Measurements from ENCODE around the gene ANKRD23. TPM values are rescaled to one million over a fixed set of nuclear protein-coding genes. Genes with fewer than 3 reads are reported as not detected.

The ANKRD23 gene
- total RNA-seq, 1 donor from 2014 or later: 8.8 TPM

DNA sequence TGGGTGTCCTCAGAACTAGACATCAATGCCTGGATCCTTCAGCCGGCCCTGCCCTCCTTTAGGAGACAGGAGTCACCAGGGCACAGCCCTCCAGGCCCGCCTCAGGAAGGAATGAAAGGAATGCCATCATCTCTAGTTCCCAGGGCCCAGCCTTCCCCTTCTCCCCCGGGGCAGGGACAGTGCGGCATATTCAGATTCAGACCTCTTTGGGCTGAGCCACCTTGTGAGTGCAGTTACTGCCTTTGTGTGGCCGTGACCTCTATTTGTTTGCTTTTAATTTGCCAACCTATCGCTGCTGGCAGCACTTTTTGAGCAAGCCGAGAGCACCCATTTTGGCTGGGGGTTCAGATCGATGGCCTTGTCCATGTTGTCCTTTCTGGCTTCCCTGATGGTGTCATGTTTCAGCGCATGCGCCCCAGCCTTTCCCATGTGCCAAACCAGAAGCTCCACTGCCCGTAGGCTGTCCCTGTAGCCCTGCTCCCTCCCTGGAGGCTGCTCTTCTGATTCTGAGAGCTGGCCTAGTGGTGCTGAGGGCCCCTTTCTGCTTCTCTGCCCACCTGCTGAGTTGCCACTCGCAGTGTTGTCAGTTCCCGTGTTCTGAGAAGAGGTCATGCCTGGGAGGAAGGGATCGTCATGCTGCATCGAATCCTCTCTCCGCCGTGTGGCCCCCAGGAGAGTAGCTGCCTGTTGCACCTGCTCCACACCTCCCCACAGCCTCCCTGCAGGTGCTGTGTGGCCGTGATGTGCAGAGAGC is 10.9 kb downstream of the ANKRD23 start:
- Mint-ChIP-seq H3K4me3 (no peak overlapping the region), H3K9me3 (no peaks in the 10 kb centered on the region), H3K4me1 (ENCODE audit: low read depth) (peaks cover 4% of the 10 kb centered on the region), H3K36me3 (ENCODE audit: low read depth) (peaks cover 27% of the 10 kb centered on the region), H3K27me3 (ENCODE audit: insufficient read depth) (no peaks in the 10 kb centered on the region), H3K27ac (no peak overlapping the region)
- no peak for DNase-seq (ENCODE audit: low spot score)
- intact Hi-C loops (cut with micrococcal nuclease): no loop called here

- Mint-ChIP-seq H3K27me3 (ENCODE audit: insufficient read depth) (no peaks in the 10 kb centered on the region), H3K36me3 (ENCODE audit: low read depth) (peaks cover 27% of the 10 kb centered on the region), H3K9me3 (no peaks in the 10 kb centered on the region), H3K4me1 (ENCODE audit: low read depth) (peaks cover 4% of the 10 kb centered on the region), H3K27ac (no peak overlapping the region), H3K4me3 (no peak overlapping the region)
- intact Hi-C loops (cut with micrococcal nuclease): no loop called here
- no peak for DNase-seq (ENCODE audit: low spot score)
Measured at GRCh38 chr2:96832408-96832753, 11.4 kb downstream of the ANKRD23 start.

DNA sequence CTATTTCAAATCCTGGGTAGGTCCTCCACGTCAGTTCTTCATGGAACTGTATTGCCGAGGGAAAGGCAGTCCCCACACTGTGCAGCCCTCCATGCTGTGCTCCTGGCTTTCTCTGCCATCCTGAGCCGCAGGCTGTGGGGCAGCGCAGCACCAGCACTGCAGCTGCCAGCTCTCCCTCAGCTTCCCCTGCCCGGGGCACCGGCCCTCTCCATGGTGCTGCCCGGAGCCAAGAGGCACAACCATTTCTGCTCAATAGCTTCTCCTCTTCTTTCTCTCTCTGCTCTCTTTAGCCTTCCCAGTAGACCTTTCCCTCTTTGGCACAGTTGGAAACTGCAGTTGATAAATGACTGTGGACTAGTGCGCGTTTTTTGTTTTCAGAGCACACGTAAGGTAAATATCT is 12.1 kb downstream of the ANKRD23 start:
- H3K4me3 Mint-ChIP-seq: no peak overlapping the region
- no peaks in the 10 kb centered on the region for H3K27me3 Mint-ChIP-seq (ENCODE audit: insufficient read depth)
- H3K27ac Mint-ChIP-seq: no peak overlapping the region
- intact Hi-C loops (cut with micrococcal nuclease): no loop called here
- no peak for DNase-seq (ENCODE audit: low spot score)
- H3K4me1 Mint-ChIP-seq (ENCODE audit: low read depth): peaks cover 4% of the 10 kb centered on the region
- H3K36me3 Mint-ChIP-seq (ENCODE audit: low read depth): peaks cover 27% of the 10 kb centered on the region
- H3K9me3 Mint-ChIP-seq: no peaks in the 10 kb centered on the region

DNA sequence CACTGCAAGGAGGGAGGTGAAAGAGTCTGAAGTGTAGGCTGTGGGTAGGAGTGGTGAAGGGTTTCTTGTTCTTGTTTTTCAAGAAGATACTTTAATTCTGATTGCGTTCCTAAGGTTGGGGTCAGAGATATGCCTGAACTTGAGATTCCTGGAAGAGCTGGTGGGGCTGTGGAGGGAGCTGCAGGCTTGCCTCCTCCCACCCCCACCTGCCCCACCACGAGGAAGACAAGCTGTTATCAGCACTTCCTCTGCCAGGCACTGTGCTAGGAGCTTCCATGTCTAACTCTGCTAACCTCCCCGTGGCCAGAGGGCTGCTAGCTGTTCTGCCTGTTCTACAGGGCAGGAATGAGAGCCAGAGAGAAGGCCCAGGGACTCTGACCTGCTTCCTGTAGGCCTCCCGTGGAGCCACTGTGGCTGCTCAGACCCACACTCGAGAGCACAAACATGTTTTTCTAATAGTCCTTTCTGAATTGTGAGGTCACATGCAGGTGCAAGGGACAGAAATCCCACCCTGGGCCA is 13.7 kb downstream of the ANKRD23 start:
- H3K27ac Mint-ChIP-seq: peak overlapping the region; percentile 40
- intact Hi-C loops (cut with micrococcal nuclease): no loop called here
- no peak overlapping the region for H3K4me3 Mint-ChIP-seq
- no peaks in the 10 kb centered on the region for H3K27me3 Mint-ChIP-seq (ENCODE audit: insufficient read depth)
- H3K36me3 Mint-ChIP-seq (ENCODE audit: low read depth): peaks cover 33% of the 10 kb centered on the region
- H3K4me1 Mint-ChIP-seq (ENCODE audit: low read depth): peaks cover 4% of the 10 kb centered on the region
- DNase-seq (ENCODE audit: low spot score): no peak
- H3K9me3 Mint-ChIP-seq: no peaks in the 10 kb centered on the region

GRCh38 chr2:96828874-96829273 is 14.9 kb downstream of the ANKRD23 start:
- Mint-ChIP-seq H3K4me3 (no peak overlapping the region), H3K9me3 (no peaks in the 10 kb centered on the region), H3K36me3 (ENCODE audit: low read depth) (peaks cover 33% of the 10 kb centered on the region), H3K27me3 (ENCODE audit: insufficient read depth) (no peaks in the 10 kb centered on the region), H3K27ac (no peak overlapping the region), H3K4me1 (ENCODE audit: low read depth) (peaks cover 4% of the 10 kb centered on the region)
- intact Hi-C loops (cut with micrococcal nuclease): no loop called here
- no peak for DNase-seq (ENCODE audit: low spot score)

GRCh38 chr2:96828436-96828835 is 15.4 kb downstream of the ANKRD23 start:
- Mint-ChIP-seq H3K36me3 (ENCODE audit: low read depth) (peaks cover 32% of the 10 kb centered on the region), H3K9me3 (no peaks in the 10 kb centered on the region), H3K4me3 (no peak overlapping the region), H3K4me1 (ENCODE audit: low read depth) (peaks cover 4% of the 10 kb centered on the region), H3K27me3 (ENCODE audit: insufficient read depth) (no peaks in the 10 kb centered on the region), H3K27ac (no peak overlapping the region)
- intact Hi-C loops (cut with micrococcal nuclease): no loop called here
- no peak for DNase-seq (ENCODE audit: low spot score)

DNA sequence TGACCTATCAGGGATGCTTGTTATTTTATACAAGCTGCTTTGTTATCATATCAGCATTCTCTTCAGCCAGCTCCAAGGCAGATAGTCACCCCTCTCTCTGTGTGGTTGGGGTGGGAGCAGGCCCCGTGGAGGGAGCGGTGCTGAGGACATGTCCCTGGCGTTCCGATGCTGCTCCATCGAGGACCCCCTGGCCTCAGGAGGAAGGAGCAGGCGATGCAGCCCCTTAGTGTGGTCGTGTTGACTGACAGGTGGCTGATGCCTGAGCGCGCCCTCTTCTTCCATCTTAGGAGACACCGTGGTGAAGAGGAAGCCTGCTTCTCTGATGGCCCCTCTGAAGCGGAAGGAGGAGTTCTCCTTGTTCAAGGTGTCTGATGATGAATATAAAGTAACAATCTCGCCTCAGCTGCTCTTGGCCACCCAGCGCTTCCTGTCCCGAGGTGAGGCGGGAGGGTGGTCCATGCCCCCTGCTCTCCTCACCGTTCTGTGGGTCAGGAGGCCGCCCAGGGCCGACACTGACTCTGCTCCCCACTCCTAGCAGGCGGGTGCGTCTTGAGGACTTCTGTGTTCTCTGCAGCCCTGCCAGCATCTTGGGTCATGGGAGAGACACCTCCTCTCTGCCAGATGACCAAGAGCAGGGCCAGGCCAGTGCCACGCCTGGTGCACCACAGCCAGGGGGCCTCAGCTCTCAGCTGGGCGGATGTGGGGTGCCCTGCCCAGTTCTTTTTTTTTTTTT is 17.1 kb downstream of the ANKRD23 start:
- DNase-seq (ENCODE audit: low spot score): no peak
- no peaks in the 10 kb centered on the region for H3K27me3 Mint-ChIP-seq (ENCODE audit: insufficient read depth)
- peaks cover 4% of the 10 kb centered on the region for H3K4me1 Mint-ChIP-seq (ENCODE audit: low read depth)
- H3K9me3 Mint-ChIP-seq: no peaks in the 10 kb centered on the region
- H3K4me3 Mint-ChIP-seq: no peak overlapping the region
- peaks cover 27% of the 10 kb centered on the region for H3K36me3 Mint-ChIP-seq (ENCODE audit: low read depth)
- no peak overlapping the region for H3K27ac Mint-ChIP-seq
- intact Hi-C loops (cut with micrococcal nuclease): no loop called here

GRCh38 chr2:96825057-96825456 is 18.8 kb downstream of the ANKRD23 start:
- H3K9me3 Mint-ChIP-seq: no peaks in the 10 kb centered on the region
- no peak overlapping the region for H3K4me3 Mint-ChIP-seq
- peaks cover 31% of the 10 kb centered on the region for H3K36me3 Mint-ChIP-seq (ENCODE audit: low read depth)
- DNase-seq (ENCODE audit: low spot score): no peak
- no peaks in the 10 kb centered on the region for H3K27me3 Mint-ChIP-seq (ENCODE audit: insufficient read depth)
- H3K4me1 Mint-ChIP-seq (ENCODE audit: low read depth): peaks cover 19% of the 10 kb centered on the region
- intact Hi-C loops (cut with micrococcal nuclease): no loop called here
- no peak overlapping the region for H3K27ac Mint-ChIP-seq

- H3K27ac Mint-ChIP-seq: no peak overlapping the region
Measured at GRCh38 chr2:96824079-96824870, 19.5 kb downstream of the ANKRD23 start.

GRCh38 chr2:96823198-96823597 is 20.6 kb downstream of the ANKRD23 start:
- no peak for DNase-seq (ENCODE audit: low spot score)
- H3K27me3 Mint-ChIP-seq (ENCODE audit: insufficient read depth): no peaks in the 10 kb centered on the region
- H3K4me1 Mint-ChIP-seq (ENCODE audit: low read depth): peaks cover 33% of the 10 kb centered on the region
- H3K9me3 Mint-ChIP-seq: no peaks in the 10 kb centered on the region
- no peak overlapping the region for H3K27ac Mint-ChIP-seq
- intact Hi-C loops (cut with micrococcal nuclease): loop anchor here (2.0 kb wide), 1 partner anchor 16 kb away; no protein-coding TSS in a partner anchor
- H3K36me3 Mint-ChIP-seq (ENCODE audit: low read depth): peaks cover 30% of the 10 kb centered on the region
- H3K4me3 Mint-ChIP-seq: no peak overlapping the region

More at GRCh38 chr2:96824079-96824870, 19.5 kb downstream of the ANKRD23 start:
- H3K27me3 Mint-ChIP-seq (ENCODE audit: insufficient read depth): no peaks in the 10 kb centered on the region
- peaks cover 31% of the 10 kb centered on the region for H3K36me3 Mint-ChIP-seq (ENCODE audit: low read depth)
- H3K4me3 Mint-ChIP-seq: no peak overlapping the region
- intact Hi-C loops (cut with micrococcal nuclease): no loop called here
- no peaks in the 10 kb centered on the region for H3K9me3 Mint-ChIP-seq
- H3K4me1 Mint-ChIP-seq (ENCODE audit: low read depth): peaks cover 23% of the 10 kb centered on the region
- no peak for DNase-seq (ENCODE audit: low spot score)

DNA sequence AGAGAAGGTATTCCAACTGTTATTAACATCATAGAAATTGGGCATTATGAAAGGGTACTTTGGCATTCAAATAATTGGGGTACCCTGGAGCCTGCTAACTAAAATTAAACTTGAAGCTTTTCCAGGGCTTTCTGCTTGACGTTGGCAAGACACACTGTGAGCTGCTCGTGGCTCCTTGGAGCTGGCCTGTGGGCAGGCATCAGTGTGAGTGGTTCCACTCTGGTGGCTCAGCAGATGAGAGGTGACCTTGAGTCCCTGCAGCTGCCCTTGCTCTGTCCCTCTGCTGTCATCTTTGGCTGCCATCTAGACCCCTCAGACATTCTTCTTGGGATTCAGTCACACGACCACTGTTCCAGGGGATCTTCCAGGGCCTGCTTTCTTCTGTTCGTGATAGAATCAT is 21.0 kb downstream of the ANKRD23 start:
- Mint-ChIP-seq H3K4me1 (ENCODE audit: low read depth) (peaks cover 37% of the 10 kb centered on the region), H3K27me3 (ENCODE audit: insufficient read depth) (no peaks in the 10 kb centered on the region), H3K36me3 (ENCODE audit: low read depth) (peaks cover 33% of the 10 kb centered on the region), H3K4me3 (no peak overlapping the region), H3K9me3 (no peaks in the 10 kb centered on the region), H3K27ac (no peak overlapping the region)
- intact Hi-C loops (cut with micrococcal nuclease): loop anchor here (2.0 kb wide), 1 partner anchor 16 kb away; no protein-coding TSS in a partner anchor
- no peak for DNase-seq (ENCODE audit: low spot score)

DNA sequence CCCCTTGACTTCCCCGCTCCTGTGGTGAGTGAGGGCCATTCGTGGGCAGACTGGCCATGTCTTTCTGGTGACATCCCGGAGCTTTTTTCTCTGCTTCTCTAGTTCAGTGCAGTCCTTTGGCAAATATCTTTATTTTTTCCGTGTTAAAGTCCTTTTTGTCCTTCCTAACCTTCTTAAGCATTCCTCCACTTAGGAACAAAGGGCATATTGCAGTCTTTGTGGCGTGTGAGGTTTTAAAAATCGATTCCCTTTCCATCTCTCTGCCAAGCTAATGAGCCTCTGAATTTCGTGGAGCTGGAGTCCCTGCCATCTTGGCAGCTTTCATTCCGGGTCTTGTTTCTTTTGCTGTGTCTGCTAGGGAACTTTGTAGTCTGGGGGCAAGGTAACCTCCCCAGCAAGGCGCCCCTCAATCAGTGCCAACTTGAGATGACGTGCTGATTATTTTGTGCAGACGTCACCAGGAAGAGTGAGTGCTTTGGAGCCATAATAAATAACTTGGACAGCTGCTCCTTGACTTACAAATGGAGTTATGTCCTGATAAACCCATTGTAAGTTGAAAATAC is 22.6 kb downstream of the ANKRD23 start:
- Mint-ChIP-seq H3K27me3 (ENCODE audit: insufficient read depth) (no peaks in the 10 kb centered on the region), H3K4me3 (no peak overlapping the region), H3K36me3 (ENCODE audit: low read depth) (peaks cover 36% of the 10 kb centered on the region), H3K27ac (no peak overlapping the region), H3K9me3 (no peaks in the 10 kb centered on the region), H3K4me1 (ENCODE audit: low read depth) (peaks cover 42% of the 10 kb centered on the region)
- DNase-seq (ENCODE audit: low spot score): no peak
- intact Hi-C loops (cut with micrococcal nuclease): no loop called here
